GM12878 (cell line): ENCODE data around the gene IPO11.

Source experiments
- CEBPZ ChIP-seq: fragments of 150-350 bp; IDR thresholded peaks from 2 replicates; pipeline ENCODE4 v1.6.1; 2016; ENCODE audit warnings: low read depth, low read length
- CTCF ChIP-seq, 3 experiments: IDR thresholded peaks in 2 of 3; conservative IDR thresholded peaks in 1 of 3; 2 replicates each; pipeline ENCODE4 v1.5.1; 2011; ENCODE audit warnings: low read depth in 3 of 3, low read length in 3 of 3, mild to moderate bottlenecking in 3 of 3, control low read depth in 2 of 3, moderate library complexity in 2 of 3, inconsistent platforms in 1 of 3, mixed read lengths in 1 of 3; ENCODE audit not compliant: control insufficient read depth in 2 of 3, insufficient read depth in 1 of 3; ENCODE audit errors: extremely low read depth in 1 of 3
- FOXM1 ChIP-seq: IDR thresholded peaks from 2 replicates; pipeline ENCODE4 v1.6.1; 2012; ENCODE audit warnings: low read depth, mild to moderate bottlenecking, inconsistent platforms, low read length, moderate library complexity
- HDGF ChIP-seq: fragments of 450-650 bp; IDR thresholded peaks from 2 replicates; pipeline ENCODE4 v1.6.1; 2016; ENCODE audit warnings: antibody characterized with exemption
- JUND ChIP-seq: IDR thresholded peaks from 2 replicates; pipeline ENCODE4 v1.6.1; 2012; ENCODE audit warnings: low read depth, mild to moderate bottlenecking, low read length, improper control_type of control experiment, moderate library complexity
- PAX5 ChIP-seq: IDR thresholded peaks from 2 replicates; pipeline ENCODE4 v1.6.1; 2011; ENCODE audit warnings: low read depth, low read length, borderline replicate concordance
- POLR2A ChIP-seq: IDR thresholded peaks from 2 replicates; pipeline ENCODE4 v1.6.1; 2011; ENCODE audit warnings: low read depth, mild to moderate bottlenecking, low read length
- POLR2AphosphoS5 ChIP-seq: IDR thresholded peaks from 2 replicates; pipeline ENCODE4 v1.6.1; 2011; ENCODE audit warnings: mild to moderate bottlenecking, low read length, inconsistent platforms
- SIX5 ChIP-seq: IDR thresholded peaks from 2 replicates; pipeline ENCODE4 v1.6.1; 2011; ENCODE audit warnings: mild to moderate bottlenecking, low read depth, low read length, moderate library complexity; ENCODE audit not compliant: severe bottlenecking
- YY1 ChIP-seq: IDR thresholded peaks from 2 replicates; pipeline ENCODE4 v1.6.1; 2011; ENCODE audit warnings: low read depth, mild to moderate bottlenecking, low read length
- ZNF274 ChIP-seq: IDR thresholded peaks from one replicate; pipeline ENCODE4 v1.8.0; 2011; ENCODE audit not compliant: insufficient read length, insufficient read depth

GRCh38 chr5:62588668-62589067, 176.1 kb downstream of the IPO11 start:
- no peak for TF ChIP-seq CTCF (IDR thresholded peaks at IDR 0.05 in 2 of 3, conservative IDR thresholded peaks at IDR 0.05 in 1 of 3; ENCODE audit: control insufficient read depth in 2 of 3, extremely low read depth in 1 of 3, insufficient read depth in 1 of 3, low read depth in 3 of 3, low read length in 3 of 3)
- TF ChIP-seq POLR2A, result no peak
- TF ChIP-seq POLR2AphosphoS5, result no peak
- no peak for TF ChIP-seq YY1
- no peak for TF ChIP-seq FOXM1
- no peak for TF ChIP-seq JUND
- TF ChIP-seq SIX5, result no peak
- TF ChIP-seq PAX5, result no peak
- no peak for TF ChIP-seq ZNF274
- TF ChIP-seq HDGF, result no peak
- no peak for TF ChIP-seq CEBPZ
